H1 (cell line): ENCODE measurements around the gene TYR. TPM values are rescaled to one million over a fixed set of nuclear protein-coding genes. Genes with fewer than 3 reads are reported as not detected.
"Not testable (repeated sequence)": the region's sequence is repeated elsewhere in the genome, so short reads cannot be mapped to it uniquely, and the experiment has no call there.

ENCODE experiments used
- CTCF ChIA-PET: fragments of 300-600 bp; sonication (Branson Sonifier 250); formaldehyde crosslinking; loops from one replicate; lab custom pipeline; 2021; ENCODE audit not compliant: partially characterized antibody; lab: Charles Lee
- POLR2A ChIA-PET: fragments of 300-600 bp; sonication (Branson Sonifier 250); formaldehyde crosslinking; loops from one replicate; lab custom pipeline; 2021; ENCODE audit warnings: inconsistent platforms; ENCODE audit not compliant: partially characterized antibody; lab: Charles Lee
- DNase-seq, 2 experiments: peaks; one replicate each; pipeline versions ENCODE4 v3.0.0 to v3.0.0-alpha.2; 2010 to 2022; ENCODE audit warnings: low spot score in 2 of 2, low read depth in 1 of 2, mixed read lengths in 1 of 2
- FAIRE-seq: peaks from 2 replicates; lab custom pipeline; 2011; peaks lifted over from hg19 to GRCh38; lab: Jason Lieb, UNC
- H2AFZ ChIP-seq: 2 replicates; pipeline ENCODE4 v1.8.1; 2012; ENCODE audit warnings: low read length, inconsistent platforms
- H2AK5ac ChIP-seq: 2 replicates; pipeline ENCODE4 v1.6.1; 2013; ENCODE audit warnings: low read depth, low read length
- H2BK120ac ChIP-seq: replicated peaks from 2 replicates; pipeline ENCODE3; 2013; ENCODE audit warnings: low read depth, low read length, inconsistent platforms
- H2BK12ac ChIP-seq: 2 replicates; pipeline ENCODE4 v1.6.1; 2013; ENCODE audit warnings: low read depth, low read length
- H2BK15ac ChIP-seq: 2 replicates; pipeline ENCODE4 v1.6.1; 2013; ENCODE audit warnings: low read length
- H2BK20ac ChIP-seq: 2 replicates; pipeline ENCODE4 v1.6.1; 2013; ENCODE audit warnings: low read length
- H2BK5ac ChIP-seq: 2 replicates; pipeline ENCODE4 v1.6.1; 2013; ENCODE audit warnings: low read depth, low read length
- H3K14ac ChIP-seq: 2 replicates; pipeline ENCODE4 v1.6.1; 2013; ENCODE audit warnings: inconsistent platforms; ENCODE audit not compliant: insufficient read length
- H3K18ac ChIP-seq: 2 replicates; pipeline ENCODE4 v1.6.1; 2013; ENCODE audit warnings: low read length; ENCODE audit errors: extremely low read depth
- H3K23ac ChIP-seq: 2 replicates; pipeline ENCODE4 v1.6.1; 2013; ENCODE audit warnings: inconsistent platforms; ENCODE audit not compliant: insufficient read length
- H3K23me2 ChIP-seq: 2 replicates; pipeline ENCODE4 v1.6.1; 2013; ENCODE audit warnings: low read depth, low read length
- H3K27ac ChIP-seq: 2 replicates; pipeline ENCODE4 v1.6.1; 2011; ENCODE audit warnings: low read depth, low read length, inconsistent platforms
- H3K27me3 ChIP-seq, 4 experiments: replicated peaks in 1 of 4; 1 replicate in 1 of 4; 2 replicates in 3 of 4; pipeline versions ENCODE4 v1.6.1 to v1.8.1; 2011 to 2013; ENCODE audit warnings: low read length in 3 of 4, mild to moderate bottlenecking in 3 of 4, inconsistent platforms in 2 of 4, mixed read lengths in 2 of 4, moderate library complexity in 1 of 4; ENCODE audit not compliant: control insufficient read depth in 3 of 4, insufficient read depth in 3 of 4; ENCODE audit errors: extremely low read depth in 1 of 4
- H3K36me3 ChIP-seq, 4 experiments: 2 replicates each; pipeline versions ENCODE4 v1.6.1 to v1.8.1; 2011 to 2013; ENCODE audit warnings: mild to moderate bottlenecking in 4 of 4, low read length in 3 of 4, moderate library complexity in 2 of 4, control low read depth in 1 of 4, inconsistent platforms in 1 of 4; ENCODE audit not compliant: insufficient read depth in 4 of 4, control insufficient read depth in 2 of 4
- H3K4ac ChIP-seq: replicated peaks from 2 replicates; pipeline ENCODE3; 2013; ENCODE audit warnings: low read length, low read depth, mixed read lengths, inconsistent platforms; ENCODE audit not compliant: insufficient read length
- H3K4me1 ChIP-seq, 4 experiments: replicated peaks in 1 of 4; 1 replicate in 1 of 4; 2 replicates in 3 of 4; pipeline versions ENCODE4 v1.6.1 to v1.8.1; 2011 to 2013; ENCODE audit warnings: low read length in 3 of 4, inconsistent platforms in 2 of 4, mixed read lengths in 1 of 4; ENCODE audit not compliant: insufficient read depth in 4 of 4, control insufficient read depth in 3 of 4
- H3K4me2 ChIP-seq, 2 experiments: 2 replicates each; pipeline versions ENCODE4 v1.6.1 to v1.8.1; 2011 to 2013; ENCODE audit warnings: low read depth in 2 of 2, low read length in 2 of 2, control low read depth in 1 of 2, inconsistent platforms in 1 of 2, mild to moderate bottlenecking in 1 of 2; ENCODE audit not compliant: insufficient read depth in 1 of 2
- H3K4me3 ChIP-seq, 4 experiments: fragments of 200-600, 300-600 bp in 1 of 4; sonication (generic), shearing (Covaris generic), sonication (Bioruptor Twin) in 1 of 4; 2 replicates each; pipeline versions ENCODE4 v1.5.1 to v1.8.1; 2011 to 2016; ENCODE audit warnings: low read length in 4 of 4, low read depth in 3 of 4, control low read depth in 2 of 4, inconsistent platforms in 2 of 4, mild to moderate bottlenecking in 2 of 4, mixed read lengths in 1 of 4, moderate library complexity in 1 of 4; ENCODE audit not compliant: insufficient read depth in 2 of 4; ENCODE audit errors: extremely low read depth in 1 of 4
- H3K56ac ChIP-seq: replicated peaks from 2 replicates; pipeline ENCODE3; 2013; ENCODE audit warnings: low read depth, mild to moderate bottlenecking, mixed read lengths, low read length, inconsistent platforms; ENCODE audit not compliant: insufficient read length
- H3K79me1 ChIP-seq: 2 replicates; pipeline ENCODE4 v1.6.1; 2013; ENCODE audit warnings: low read depth, low read length, control low read depth
- H3K79me2 ChIP-seq, 2 experiments: 2 replicates each; pipeline versions ENCODE4 v1.6.1 to v1.8.1; 2012 to 2013; ENCODE audit warnings: low read length in 2 of 2, mild to moderate bottlenecking in 2 of 2, inconsistent platforms in 1 of 2; ENCODE audit not compliant: insufficient read depth in 2 of 2, control insufficient read depth in 1 of 2
- H3K9ac ChIP-seq, 4 experiments: replicated peaks in 1 of 4; 1 replicate in 1 of 4; 2 replicates in 3 of 4; pipeline versions ENCODE4 v1.6.1 to v1.8.1; 2011 to 2013; ENCODE audit warnings: low read depth in 3 of 4, low read length in 3 of 4, control low read depth in 2 of 4, mild to moderate bottlenecking in 2 of 4, moderate library complexity in 2 of 4, inconsistent platforms in 1 of 4; ENCODE audit errors: extremely low read depth in 1 of 4
- H3K9me3 ChIP-seq, 2 experiments: 2 replicates each; pipeline versions ENCODE4 v1.6.1 to v1.8.1; 2012 to 2013; ENCODE audit warnings: mild to moderate bottlenecking in 2 of 2, moderate library complexity in 2 of 2, control low read depth in 1 of 2, inconsistent platforms in 1 of 2, low read depth in 1 of 2, low read length in 1 of 2, mixed read lengths in 1 of 2; ENCODE audit not compliant: insufficient read depth in 2 of 2
- H4K20me1 ChIP-seq, 2 experiments: replicated peaks in 1 of 2; 2 replicates each; pipeline versions ENCODE3 to v1.8.1; 2011 to 2013; ENCODE audit warnings: inconsistent platforms in 2 of 2, low read length in 2 of 2, mild to moderate bottlenecking in 1 of 2; ENCODE audit not compliant: insufficient read depth in 2 of 2, control insufficient read depth in 1 of 2
- H4K5ac ChIP-seq: 2 replicates; pipeline ENCODE4 v1.6.1; 2013; ENCODE audit warnings: low read length, low read depth, mixed read lengths, inconsistent platforms; ENCODE audit not compliant: insufficient read length
- H4K8ac ChIP-seq: 2 replicates; pipeline ENCODE4 v1.8.0; 2013; ENCODE audit warnings: mild to moderate bottlenecking, moderate library complexity, low read length, inconsistent platforms; ENCODE audit not compliant: insufficient read depth; ENCODE audit errors: extremely low read depth
- H4K91ac ChIP-seq: replicated peaks from 2 replicates; pipeline ENCODE3; 2013; ENCODE audit warnings: low read length, mixed read lengths, inconsistent platforms; ENCODE audit not compliant: insufficient read length
- WGBS, 2 experiments: shearing (Covaris generic) in 1 of 2; methylation state at CpG; one replicate each; pipeline versions ENCODE4 v1.1.6 to v1.1.7; 2013 to 2015; ENCODE audit warnings: low lambda C conversion rate in 2 of 2, mixed read lengths in 2 of 2, inconsistent platforms in 1 of 2, low coverage in 1 of 2, missing lambda C conversion rate in 1 of 2; ENCODE audit not compliant: insufficient replicate concordance in 2 of 2, insufficient coverage in 1 of 2, insufficient read length in 1 of 2; ENCODE audit errors: extremely low coverage in 1 of 2, missing lambda C conversion rate in 1 of 2; 5-methylcytosine and 5-hydroxymethylcytosine counted together
- polyA plus RNA-seq, 7 experiments: library from polyadenylated mRNA; depleted of rRNA in 3 of 7; stranded (reverse) in 5 of 7; unstranded in 2 of 7; fragments of >200 nt in 5 of 7; fragments of 200-250 nt in 2 of 7; gene quantifications; 1 replicate in 5 of 7; 2 replicates in 1 of 7; 4 replicates in 1 of 7; pipeline versions ENCODE4 v1.2.1 to v1.2.3, GENCODE V29; 2011 to 2013; ENCODE audit warnings: missing spikeins in 2 of 7, mixed read lengths in 2 of 7
- total RNA-seq: library from RNA; stranded (reverse); fragmentation: NEBNext Ultra II Directional; extraction: Animal tissue kit (Norgen Biotek cat#: 25700); gene quantifications from 2 replicates; pipeline ENCODE4 v1.2.1, GENCODE V29; 2021

TYR gene
- total and polyA plus RNA-seq, 2 of the 8 experiments (the other 6 are each of a cell fraction or from before 2014, with no cell fraction given): not detected

DNA sequence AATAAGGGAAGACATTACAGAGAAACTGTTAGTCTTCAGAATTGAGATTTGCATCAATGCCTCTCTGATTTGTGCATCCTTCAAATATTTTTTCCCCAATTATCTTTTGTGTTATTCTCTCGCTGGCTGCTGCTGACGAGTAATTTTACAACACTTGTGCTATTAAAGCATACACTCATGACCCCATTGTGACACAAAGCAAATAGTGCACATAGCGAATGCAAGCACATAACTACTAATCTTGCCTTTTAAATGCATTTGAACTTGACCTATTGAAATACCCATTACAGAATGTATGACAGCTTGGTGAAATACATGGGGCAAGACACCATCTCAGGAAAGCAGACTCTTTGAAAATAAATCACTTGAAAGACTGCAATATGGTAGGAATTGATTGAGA lies 132.9 kb downstream of the TYR start:
- H3K4me1 ChIP-seq, H3K27ac ChIP-seq, H3K4ac ChIP-seq, POLR2A ChIA-PET, H3K4me2 ChIP-seq, H3K23ac ChIP-seq, H3K4me3 ChIP-seq, H2BK20ac ChIP-seq, H3K14ac ChIP-seq, H2BK5ac ChIP-seq, H3K27me3 ChIP-seq, H3K56ac ChIP-seq, H4K91ac ChIP-seq, H2AK5ac ChIP-seq, FAIRE-seq, H2BK120ac ChIP-seq, H2AFZ ChIP-seq, H4K8ac ChIP-seq, H3K79me2 ChIP-seq, H3K36me3 ChIP-seq, H2BK15ac ChIP-seq, H3K9me3 ChIP-seq, H3K9ac ChIP-seq, H3K18ac ChIP-seq, H2BK12ac ChIP-seq, H4K5ac ChIP-seq, H3K23me2 ChIP-seq, DNase-seq, H4K20me1 ChIP-seq, H3K79me1 ChIP-seq: not testable (repeated sequence)
- CTCF ChIA-PET: interaction anchor here (0.7 kb wide), 1 partner anchor 208 kb away, joined by 3 read pairs; no protein-coding TSS in a partner anchor
- WGBS, 2 experiments: 91% methylated on average over 3 of the region's 3 CpGs; no CpG with 5 or more reads in 1 of the 2 experiments
